ENCODE data around the gene SMYD3. TPM values are rescaled to one million over a fixed set of nuclear protein-coding genes. Genes with fewer than 3 reads are reported as not detected.

The SMYD3 gene
- total RNA-seq, 1 donor from 2014 or later: 22.3 TPM

- H3K9me3 ChIP-seq: no peaks in the 10 kb centered on the region
- DNase-seq (ENCODE audit: extremely low spot score in 2 of 2): no peak
- H3K4me1 ChIP-seq: no peaks in the 10 kb centered on the region
- H3K27me3 ChIP-seq: no peaks in the 10 kb centered on the region
- no peaks in the 10 kb centered on the region for H3K36me3 ChIP-seq
- H3K27ac ChIP-seq: no peak overlapping the region
- intact Hi-C loops (cut with DNase I): no loop called here
- no peak overlapping the region for H3K4me3 ChIP-seq
- TF ChIP-seq POLR2AphosphoS5 (IDR thresholded peaks at IDR 0.05; ENCODE audit: insufficient read depth in 1 of 2, low read depth in 1 of 2): no peak
- no peak for TF ChIP-seq CTCF (IDR thresholded peaks at IDR 0.05)
- TF ChIP-seq POLR2A (IDR thresholded peaks at IDR 0.05): no peak
Measured at GRCh38 chr1:246435421-246436041, 71.5 kb downstream of the SMYD3 start.

- intact Hi-C loops (cut with DNase I): no loop called here
- DNase-seq (ENCODE audit: extremely low spot score in 2 of 2): no peak
- Histone ChIP-seq H3K9me3 (no peaks in the 10 kb centered on the region), H3K36me3 (no peaks in the 10 kb centered on the region), H3K27me3 (no peaks in the 10 kb centered on the region), H3K4me3 (no peak overlapping the region), H3K27ac (no peak overlapping the region), H3K4me1 (no peaks in the 10 kb centered on the region)
- TF ChIP-seq POLR2AphosphoS5 (IDR thresholded peaks at IDR 0.05; ENCODE audit: insufficient read depth in 1 of 2, low read depth in 1 of 2) (no peak), CTCF (IDR thresholded peaks at IDR 0.05) (no peak), POLR2A (IDR thresholded peaks at IDR 0.05) (no peak)
Measured at GRCh38 chr1:246434335-246434734, 72.7 kb downstream of the SMYD3 start.

- Histone ChIP-seq H3K4me3 (no peak overlapping the region), H3K27ac (no peak overlapping the region), H3K4me1 (no peaks in the 10 kb centered on the region), H3K27me3 (no peaks in the 10 kb centered on the region), H3K9me3 (no peaks in the 10 kb centered on the region), H3K36me3 (no peaks in the 10 kb centered on the region)
- intact Hi-C loops (cut with DNase I): no loop called here
- DNase-seq (ENCODE audit: extremely low spot score in 2 of 2): no peak
- no peak for TF ChIP-seq POLR2A (IDR thresholded peaks at IDR 0.05)
- no peak for TF ChIP-seq POLR2AphosphoS5 (IDR thresholded peaks at IDR 0.05; ENCODE audit: insufficient read depth in 1 of 2, low read depth in 1 of 2)
- no peak for TF ChIP-seq CTCF (IDR thresholded peaks at IDR 0.05)
Measured at GRCh38 chr1:246428542-246429308, 78.4 kb downstream of the SMYD3 start.

- intact Hi-C loops (cut with DNase I): no loop called here
- no peak overlapping the region for H3K27ac ChIP-seq
- no peak for TF ChIP-seq CTCF (IDR thresholded peaks at IDR 0.05)
Measured at GRCh38 chr1:246427611-246428010, 79.5 kb downstream of the SMYD3 start.

GRCh38 chr1:246425895-246426294 lies 81.2 kb downstream of the SMYD3 start:
- intact Hi-C loops (cut with DNase I): no loop called here
- no peak for DNase-seq (ENCODE audit: extremely low spot score in 2 of 2)

More at GRCh38 chr1:246427611-246428010, 79.5 kb downstream of the SMYD3 start:
- H3K4me1 ChIP-seq: no peaks in the 10 kb centered on the region
- no peak overlapping the region for H3K4me3 ChIP-seq
- H3K27me3 ChIP-seq: no peaks in the 10 kb centered on the region
- H3K9me3 ChIP-seq: no peaks in the 10 kb centered on the region
- no peaks in the 10 kb centered on the region for H3K36me3 ChIP-seq
- DNase-seq (ENCODE audit: extremely low spot score in 2 of 2): no peak

More at GRCh38 chr1:246425895-246426294, 81.2 kb downstream of the SMYD3 start:
- H3K27ac ChIP-seq: no peak overlapping the region
- no peaks in the 10 kb centered on the region for H3K4me1 ChIP-seq
- no peak overlapping the region for H3K4me3 ChIP-seq
- TF ChIP-seq POLR2AphosphoS5 (IDR thresholded peaks at IDR 0.05; ENCODE audit: insufficient read depth in 1 of 2, low read depth in 1 of 2) (no peak), POLR2A (IDR thresholded peaks at IDR 0.05) (no peak), CTCF (IDR thresholded peaks at IDR 0.05) (no peak)
- no peaks in the 10 kb centered on the region for H3K9me3 ChIP-seq
- H3K36me3 ChIP-seq: no peaks in the 10 kb centered on the region
- H3K27me3 ChIP-seq: no peaks in the 10 kb centered on the region
